ENCODE data around the gene DDT.

- TF ChIP-seq EZH2phosphoT487 (IDR thresholded peaks at IDR 0.05; ENCODE audit: insufficient read depth, low read depth) (no peak), EZH2 (IDR thresholded peaks at IDR 0.05; ENCODE audit: insufficient read depth, poor library complexity, severe bottlenecking) (no peak)
Observed at GRCh38 chr22:24006207-24006913, 32.1 kb upstream of the DDT start.

Measured in GM23248 (cell line).